Glutamatergic neuron (in vitro differentiated cells): Measurements from ENCODE around the gene B3GNT7. TPM values are rescaled to one million over a fixed set of nuclear protein-coding genes. Genes with fewer than 3 reads are reported as not detected.
"Not testable (repeated sequence)": the region's sequence is repeated elsewhere in the genome, so short reads cannot be mapped to it uniquely, and the experiment has no call there.

Experiments
- DNase-seq: peaks from one replicate; pipeline ENCODE4 v3.0.0; 2022
- H3K27ac Mint-ChIP-seq: one replicate; pipeline ENCODE4 v1.8.0; 2020; ENCODE audit warnings: mild to moderate bottlenecking, mixed read lengths, inconsistent platforms; ENCODE audit not compliant: unreplicated experiment
- H3K27me3 Mint-ChIP-seq: one replicate; pipeline ENCODE4 v1.8.0; 2020; ENCODE audit warnings: mild to moderate bottlenecking, moderate library complexity, mixed read lengths, inconsistent platforms; ENCODE audit not compliant: unreplicated experiment
- H3K36me3 Mint-ChIP-seq: one replicate; pipeline ENCODE4 v1.8.0; 2020; ENCODE audit warnings: mild to moderate bottlenecking, mixed read lengths, inconsistent platforms; ENCODE audit not compliant: unreplicated experiment
- H3K4me1 Mint-ChIP-seq: one replicate; pipeline ENCODE4 v1.8.0; 2020; ENCODE audit warnings: mild to moderate bottlenecking, low read depth, mixed read lengths, inconsistent platforms; ENCODE audit not compliant: unreplicated experiment
- H3K4me3 Mint-ChIP-seq: one replicate; pipeline ENCODE4 v1.8.0; 2020; ENCODE audit warnings: mild to moderate bottlenecking, mixed read lengths, inconsistent platforms; ENCODE audit not compliant: unreplicated experiment
- H3K9me3 Mint-ChIP-seq: one replicate; pipeline ENCODE4 v1.8.0; 2020; ENCODE audit warnings: mild to moderate bottlenecking, moderate library complexity, mixed read lengths, inconsistent platforms; ENCODE audit not compliant: unreplicated experiment
- CTCF ChIP-seq: fragments of 200-600 bp; sonication (generic); IDR thresholded peaks from one replicate; pipeline ENCODE4 v1.5.0; 2021; ENCODE audit not compliant: partially characterized antibody, unreplicated experiment
- total RNA-seq: library from RNA; stranded (reverse); fragmentation: NEBNext Ultra II Directional; extraction: Animal tissue kit (Norgen Biotek cat#: 25700); gene quantifications from one replicate; pipeline ENCODE4 v1.2.1, GENCODE V29; 2021; ENCODE audit not compliant: unreplicated experiment

The B3GNT7 gene
- total RNA-seq, 1 donor from 2014 or later: 0.27 TPM

GRCh38 chr2:231425291-231425810 is 29.8 kb downstream of the B3GNT7 start:
- Mint-ChIP-seq H3K36me3 (no peaks in the 10 kb centered on the region), H3K9me3 (no peaks in the 10 kb centered on the region), H3K4me1 (peaks cover 3% of the 10 kb centered on the region), H3K4me3 (no peak overlapping the region), H3K27ac (no peak overlapping the region), H3K27me3 (no peaks in the 10 kb centered on the region)
- no peak for TF ChIP-seq CTCF
- no peak for DNase-seq

- no peak for DNase-seq
- Mint-ChIP-seq H3K36me3 (no peaks in the 10 kb centered on the region), H3K4me3 (no peak overlapping the region), H3K4me1 (peaks cover 5% of the 10 kb centered on the region), H3K9me3 (peaks cover 2% of the 10 kb centered on the region), H3K27me3 (no peaks in the 10 kb centered on the region), H3K27ac (no peak overlapping the region)
- no peak for TF ChIP-seq CTCF
These were observed 30.5 kb downstream of the B3GNT7 start for GRCh38 chr2:231425811-231426703.

DNA sequence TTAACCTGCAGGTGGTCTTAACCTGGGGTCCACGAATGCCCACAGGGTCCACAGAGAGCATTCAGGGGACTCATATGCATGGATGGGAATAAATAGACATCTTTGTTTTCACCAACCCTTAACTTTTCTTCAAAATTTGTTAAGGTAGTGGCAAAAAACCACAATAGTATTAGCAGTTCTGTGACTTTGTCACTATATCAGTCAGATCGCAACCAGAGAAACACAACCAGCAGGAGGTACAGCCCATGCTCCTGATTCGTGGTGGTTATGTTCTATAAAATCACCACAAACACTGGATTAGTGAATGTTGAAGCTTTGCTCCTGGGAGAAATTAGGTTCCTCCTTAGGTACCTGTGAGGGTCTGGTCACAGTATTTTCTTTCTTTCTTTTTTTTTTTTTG is 31.6 kb downstream of the B3GNT7 start:
- Mint-ChIP-seq H3K27me3 (no peaks in the 10 kb centered on the region), H3K4me1 (peaks cover 5% of the 10 kb centered on the region), H3K4me3 (no peak overlapping the region), H3K36me3 (peaks cover 5% of the 10 kb centered on the region), H3K9me3 (peaks cover 4% of the 10 kb centered on the region), H3K27ac (no peak overlapping the region)
- DNase-seq: no peak
- no peak for TF ChIP-seq CTCF

- peaks cover 5% of the 10 kb centered on the region for H3K36me3 Mint-ChIP-seq
- DNase-seq: no peak
- TF ChIP-seq CTCF: no peak
These were observed 33.6 kb downstream of the B3GNT7 start for GRCh38 chr2:231429152-231429551.

DNA sequence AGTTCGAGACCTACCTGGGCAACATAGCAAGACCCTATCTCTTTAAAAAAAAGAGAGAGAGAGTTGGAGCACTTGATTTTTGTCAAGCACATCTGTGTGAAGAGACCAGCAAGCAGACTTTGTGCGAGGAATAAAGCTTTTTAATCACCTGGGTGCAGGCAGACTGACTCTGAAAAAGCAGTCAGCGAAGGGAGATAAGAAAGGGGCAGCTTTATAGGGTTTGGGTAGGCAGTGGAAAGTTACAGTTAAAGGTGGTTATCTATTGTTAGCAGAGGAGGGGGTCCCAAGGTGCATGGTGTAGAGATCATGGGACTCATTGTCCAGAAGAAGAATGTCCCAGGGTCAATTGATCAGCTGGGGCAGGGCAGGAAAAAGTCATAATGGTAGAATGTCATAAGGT is 34.4 kb downstream of the B3GNT7 start:
- TF ChIP-seq CTCF: no peak
- peaks cover 4% of the 10 kb centered on the region for H3K9me3 Mint-ChIP-seq
- peaks cover 5% of the 10 kb centered on the region for H3K4me1 Mint-ChIP-seq
- no peaks in the 10 kb centered on the region for H3K27me3 Mint-ChIP-seq
- peaks cover 5% of the 10 kb centered on the region for H3K36me3 Mint-ChIP-seq
- H3K4me3 Mint-ChIP-seq: no peak overlapping the region
- peak overlapping the region; percentile 66 for H3K27ac Mint-ChIP-seq
- DNase-seq: no peak

More at GRCh38 chr2:231429152-231429551, 33.6 kb downstream of the B3GNT7 start:
- Mint-ChIP-seq H3K27me3 (no peaks in the 10 kb centered on the region), H3K9me3 (peaks cover 4% of the 10 kb centered on the region), H3K4me1 (peaks cover 5% of the 10 kb centered on the region), H3K27ac (no peak overlapping the region), H3K4me3 (no peak overlapping the region)

DNA sequence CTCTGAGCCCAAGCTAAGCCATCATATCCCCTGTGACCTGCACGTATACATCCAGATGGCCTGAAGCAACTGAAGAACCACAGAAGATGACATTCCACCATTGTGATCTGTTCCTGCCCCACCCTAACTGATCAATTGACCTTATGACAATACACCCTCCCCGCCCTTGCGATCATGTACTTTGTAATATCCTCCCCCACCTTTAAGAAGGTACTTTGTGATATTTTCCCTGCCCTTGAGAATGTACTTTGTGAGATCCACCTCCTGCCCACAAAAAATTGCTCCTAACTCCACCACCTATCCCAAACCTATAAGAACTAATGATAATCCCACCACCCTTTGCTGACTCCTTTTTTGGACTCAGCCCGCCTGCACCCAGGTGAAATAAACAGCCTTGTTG is 34.9 kb downstream of the B3GNT7 start:
- H3K36me3 Mint-ChIP-seq, H3K4me1 Mint-ChIP-seq, H3K9me3 Mint-ChIP-seq, DNase-seq, H3K27me3 Mint-ChIP-seq, H3K27ac Mint-ChIP-seq, H3K4me3 Mint-ChIP-seq: not testable (repeated sequence)
